ENCODE measurements around the gene LCP2. TPM values are rescaled to one million over a fixed set of nuclear protein-coding genes. Genes with fewer than 3 reads are reported as not detected.

The LCP2 gene
- total and polyA plus RNA-seq, 2 donors (not counting 3 experiments of a cell fraction or from before 2014, with no cell fraction given): not detected

- Histone ChIP-seq H3K27ac (ENCODE audit: insufficient read depth, low read depth, low read length) (no peak overlapping the region), H3K9ac (replicated peaks; ENCODE audit: extremely low read depth, insufficient read depth, low read length) (no peak overlapping the region), H3K27me3 (ENCODE audit: control insufficient read depth in 2 of 2, insufficient read depth in 2 of 2, low read length in 2 of 2) (no peaks in the 10 kb centered on the region), H4K20me1 (replicated peaks; ENCODE audit: control insufficient read depth, extremely low read depth, insufficient read depth, low read length) (no peaks in the 10 kb centered on the region), H3K4me3 (replicated peaks in 1 of 3; ENCODE audit: insufficient read depth in 1 of 3, low read depth in 1 of 3, low read length in 3 of 3) (no peak overlapping the region), H2AFZ (ENCODE audit: low read depth, low read length) (no peak overlapping the region), H3K79me2 (ENCODE audit: control insufficient read depth, insufficient read depth, low read length) (no peaks in the 10 kb centered on the region), H3K36me3 (ENCODE audit: control insufficient read depth in 2 of 2, extremely low read depth in 1 of 2, insufficient read depth in 2 of 2, low read length in 2 of 2) (no peaks in the 10 kb centered on the region), H3K4me2 (ENCODE audit: insufficient read depth, low read length) (no peak overlapping the region), H3K9me3 (replicated peaks; ENCODE audit: control insufficient read depth, insufficient read depth, low read length) (no peaks in the 10 kb centered on the region), H3K9me1 (replicated peaks; ENCODE audit: control insufficient read depth, extremely low read depth, insufficient read depth, low read length) (no peaks in the 10 kb centered on the region), H3K4me1 (ENCODE audit: control insufficient read depth, extremely low read depth, insufficient read depth, low read length) (peaks cover 14% of the 10 kb centered on the region)
- no TSS peak for BruUV-seq (replicated peaks)
- dilution Hi-C loops (cut with MboI; ENCODE audit: extremely low pct_ligation_motif_present, low sequenced_read_pairs) (no loop called here), intact Hi-C loops (cut with micrococcal nuclease) (loop anchor here (5.0 kb wide), 2 partner anchors 237 to 298 kb away; no protein-coding TSS in a partner anchor)
- FAIRE-seq: no peak
- ChIA-PET CTCF (interaction anchor here (0.6 to 1.1 kb wide), 2 partner anchors 68 to 962 kb away, joined by 3 read pairs; no protein-coding TSS in a partner anchor), POLR2A (no interaction called here)
- TF ChIP-seq POLR2AphosphoS5 (IDR thresholded peaks at IDR 0.05; ENCODE audit: insufficient read depth, low read depth, low read length) (no peak), CTCF (IDR thresholded peaks at IDR 0.05; ENCODE audit: extremely low read depth in 1 of 2, insufficient read depth in 1 of 2, low read depth in 1 of 2, low read length in 2 of 2) (no peak), MYC (IDR thresholded peaks at IDR 0.05; ENCODE audit: low read depth, low read length) (no peak), JUN (IDR thresholded peaks at IDR 0.05; ENCODE audit: borderline replicate concordance, insufficient read depth, insufficient read length, low read depth) (no peak), EZH2 (IDR thresholded peaks at IDR 0.05; ENCODE audit: borderline replicate concordance, low read depth, low read length, severe bottlenecking) (no peak), MAX (IDR thresholded peaks at IDR 0.05; ENCODE audit: insufficient read depth, insufficient read length) (no peak), POLR2A (IDR thresholded peaks at IDR 0.05; ENCODE audit: low read depth, low read length) (no peak), FOS (IDR thresholded peaks at IDR 0.05; ENCODE audit: borderline replicate concordance, insufficient read depth, low read length) (no peak), GATA2 (IDR thresholded peaks at IDR 0.05; ENCODE audit: insufficient read depth, insufficient read length, low read depth, low read length) (no peak)
- no peak for DNase-seq (ENCODE audit: low read depth, low spot score)
These were observed 37.0 kb upstream of the LCP2 start for GRCh38 chr5:170334626-170335025.

Data from endothelial cell of umbilical vein (primary cell).